Gastroesophageal sphincter (tissue), 3 donors: Measurements from ENCODE around the gene PLRG1.

ENCODE experiments used
- EP300 ChIP-seq: sonication (generic); formaldehyde crosslinking; IDR thresholded peaks from one replicate; pipeline ENCODE4 v1.6.1; 2017; ENCODE audit warnings: antibody characterized with exemption, mild to moderate bottlenecking
- POLR2A ChIP-seq, 2 donors: fragments of 450-650 bp; IDR thresholded peaks; one replicate each; pipeline ENCODE4 v1.6.1; 2017; ENCODE audit warnings: antibody characterized with exemption in 2 of 2, mild to moderate bottlenecking in 2 of 2, moderate library complexity in 1 of 2
- TF ChIP-seq, protein P1 (sequence below), 4 experiments: fragments of 200-600 bp in 2 of 4; fragments of 450-650 bp in 2 of 4; sonication (generic) in 1 of 4; IDR thresholded peaks; one replicate each; pipeline ENCODE4 v1.5.1; 2017 to 2019; ENCODE audit warnings: antibody characterized with exemption in 4 of 4, mild to moderate bottlenecking in 2 of 4, moderate library complexity in 2 of 4

DNA sequence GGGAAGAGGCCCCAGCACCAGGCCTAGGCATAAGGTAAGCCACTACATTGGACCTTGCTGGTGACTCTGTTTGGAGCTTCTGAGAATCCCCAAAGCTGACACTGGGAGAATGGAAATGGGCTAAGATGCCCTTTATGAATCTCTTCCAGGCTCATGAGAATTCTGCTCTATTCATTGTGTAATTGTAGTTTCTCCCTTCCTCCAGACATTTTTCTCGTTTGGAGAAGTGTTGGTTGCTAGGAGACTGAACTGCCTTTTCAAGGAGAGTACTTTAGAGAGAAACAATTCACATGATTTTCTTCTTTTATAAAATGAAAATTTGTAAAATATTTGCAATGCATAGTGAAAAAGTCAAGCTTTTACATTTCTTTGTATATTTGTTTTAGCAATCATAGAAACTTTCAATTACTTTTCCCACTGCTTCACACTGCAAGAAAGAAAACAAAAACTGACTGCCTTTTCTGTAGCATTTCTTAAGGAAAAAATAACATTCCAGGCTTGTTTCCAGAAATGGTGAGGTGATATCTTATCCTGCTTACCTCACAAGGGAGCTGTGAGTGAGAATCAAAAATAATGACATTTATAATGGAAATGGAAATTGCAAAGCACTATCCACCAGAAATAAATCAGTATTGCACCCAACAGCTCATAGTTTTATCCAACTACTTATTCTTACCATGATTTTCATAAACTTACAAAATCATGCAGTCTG lies 33.7 kb downstream of the PLRG1 start:
- TF ChIP-seq, protein P1, sequence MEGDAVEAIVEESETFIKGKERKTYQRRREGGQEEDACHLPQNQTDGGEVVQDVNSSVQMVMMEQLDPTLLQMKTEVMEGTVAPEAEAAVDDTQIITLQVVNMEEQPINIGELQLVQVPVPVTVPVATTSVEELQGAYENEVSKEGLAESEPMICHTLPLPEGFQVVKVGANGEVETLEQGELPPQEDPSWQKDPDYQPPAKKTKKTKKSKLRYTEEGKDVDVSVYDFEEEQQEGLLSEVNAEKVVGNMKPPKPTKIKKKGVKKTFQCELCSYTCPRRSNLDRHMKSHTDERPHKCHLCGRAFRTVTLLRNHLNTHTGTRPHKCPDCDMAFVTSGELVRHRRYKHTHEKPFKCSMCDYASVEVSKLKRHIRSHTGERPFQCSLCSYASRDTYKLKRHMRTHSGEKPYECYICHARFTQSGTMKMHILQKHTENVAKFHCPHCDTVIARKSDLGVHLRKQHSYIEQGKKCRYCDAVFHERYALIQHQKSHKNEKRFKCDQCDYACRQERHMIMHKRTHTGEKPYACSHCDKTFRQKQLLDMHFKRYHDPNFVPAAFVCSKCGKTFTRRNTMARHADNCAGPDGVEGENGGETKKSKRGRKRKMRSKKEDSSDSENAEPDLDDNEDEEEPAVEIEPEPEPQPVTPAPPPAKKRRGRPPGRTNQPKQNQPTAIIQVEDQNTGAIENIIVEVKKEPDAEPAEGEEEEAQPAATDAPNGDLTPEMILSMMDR (IDR thresholded peaks at IDR 0.05), result no peak
- no peak for TF ChIP-seq POLR2A (IDR thresholded peaks at IDR 0.05)
- TF ChIP-seq EP300, result no peak
